SK-N-MC (cell line): ENCODE data around the gene TMEM132D.

Experiments used
- DNase-seq: peaks from one replicate; pipeline ENCODE4 v3.0.0-alpha.2; 2011; ENCODE audit warnings: low read depth, low spot score
- H3K27ac ChIP-seq: fragments of 200-600 bp; sonication (generic); 2 replicates; pipeline ENCODE4 v1.5.1; 2016; ENCODE audit warnings: mixed run types
- H3K36me3 ChIP-seq: fragments of 200-600 bp; sonication (generic); 2 replicates; pipeline ENCODE4 v1.6.1; 2017; ENCODE audit warnings: antibody characterized with exemption, low read length, mixed read lengths; ENCODE audit not compliant: insufficient read depth
- H3K4me3 ChIP-seq: fragments of 200-600 bp; sonication (generic); 2 replicates; pipeline ENCODE4 v1.5.1; 2016
- H3K9ac ChIP-seq: fragments of 200-600 bp; sonication (generic); 2 replicates; pipeline ENCODE4 v1.8.0; 2017; ENCODE audit warnings: mixed run types, mixed read lengths; ENCODE audit not compliant: insufficient read length
- H3K9me3 ChIP-seq: fragments of 200-600 bp; sonication (generic); 2 replicates; pipeline ENCODE4 v1.6.1; 2017; ENCODE audit warnings: low read depth, mild to moderate bottlenecking, antibody characterized with exemption, low read length, moderate library complexity, mixed read lengths
- EZH2 ChIP-seq: fragments of 200-600 bp; sonication (generic); IDR thresholded peaks from one replicate; pipeline ENCODE4 v1.6.1; 2017; ENCODE audit warnings: antibody characterized with exemption
- FOXP2 ChIP-seq: optimal IDR thresholded peaks from 2 replicates; pipeline ENCODE3; 2011; ENCODE audit warnings: mild to moderate bottlenecking, moderate library complexity; ENCODE audit not compliant: insufficient read depth; ENCODE audit errors: extremely low read length, control extremely low read depth
- POLR2AphosphoS5 ChIP-seq: IDR thresholded peaks from 2 replicates; pipeline ENCODE4 v1.6.1; 2012; ENCODE audit warnings: mild to moderate bottlenecking, low read depth, low read length, borderline replicate concordance

The TMEM132D gene

DNA sequence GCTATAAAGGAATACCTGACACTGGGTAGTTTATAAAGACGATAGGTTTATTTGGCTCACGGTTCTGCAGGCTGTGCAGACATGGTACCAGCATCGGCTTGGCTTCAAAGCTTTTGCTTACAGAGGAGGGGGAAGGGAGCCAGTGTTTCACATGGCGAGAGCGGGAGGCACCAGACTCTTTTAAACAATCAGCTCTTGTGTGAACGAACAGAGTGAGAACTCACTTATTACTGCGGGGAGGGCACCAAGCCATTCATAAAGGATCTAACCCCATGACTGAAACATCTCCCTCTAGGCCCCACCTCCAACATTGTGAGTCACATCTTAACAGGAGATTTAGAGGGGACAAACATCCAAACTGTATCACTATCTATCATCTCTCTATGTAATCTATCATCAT is 227.4 kb downstream of the TMEM132D start:
- Histone ChIP-seq H3K4me3 (no peak overlapping the region), H3K27ac (no peak overlapping the region), H3K9ac (no peak overlapping the region), H3K36me3 (no peaks in the 10 kb centered on the region), H3K9me3 (no peaks in the 10 kb centered on the region)
- TF ChIP-seq POLR2AphosphoS5: no peak
- no peak for TF ChIP-seq EZH2
- no peak for TF ChIP-seq FOXP2
- no peak for DNase-seq

DNA sequence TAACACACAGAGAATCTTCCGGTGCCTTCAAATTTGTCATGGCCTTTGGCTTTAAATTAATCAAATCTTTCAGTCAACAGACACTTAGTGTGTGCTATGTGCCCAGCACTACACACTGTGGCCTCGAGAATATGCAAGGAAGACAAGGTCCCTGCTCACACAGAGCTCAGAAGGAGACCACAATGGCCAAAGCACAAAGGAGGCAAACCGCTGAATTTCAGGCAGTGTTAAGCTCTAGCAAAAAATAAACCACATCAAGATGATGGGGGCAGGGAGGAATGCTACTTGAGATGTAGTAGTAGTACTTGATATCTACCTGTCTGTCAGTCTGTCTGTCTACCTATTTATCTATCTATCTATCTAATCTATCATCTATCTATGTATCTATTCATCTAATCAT is 227.9 kb downstream of the TMEM132D start:
- H3K36me3 ChIP-seq: no peaks in the 10 kb centered on the region
- no peak overlapping the region for H3K27ac ChIP-seq
- no peaks in the 10 kb centered on the region for H3K9me3 ChIP-seq
- TF ChIP-seq EZH2 (no peak), POLR2AphosphoS5 (no peak), FOXP2 (no peak)
- H3K9ac ChIP-seq: no peak overlapping the region
- no peak for DNase-seq
- no peak overlapping the region for H3K4me3 ChIP-seq

DNA sequence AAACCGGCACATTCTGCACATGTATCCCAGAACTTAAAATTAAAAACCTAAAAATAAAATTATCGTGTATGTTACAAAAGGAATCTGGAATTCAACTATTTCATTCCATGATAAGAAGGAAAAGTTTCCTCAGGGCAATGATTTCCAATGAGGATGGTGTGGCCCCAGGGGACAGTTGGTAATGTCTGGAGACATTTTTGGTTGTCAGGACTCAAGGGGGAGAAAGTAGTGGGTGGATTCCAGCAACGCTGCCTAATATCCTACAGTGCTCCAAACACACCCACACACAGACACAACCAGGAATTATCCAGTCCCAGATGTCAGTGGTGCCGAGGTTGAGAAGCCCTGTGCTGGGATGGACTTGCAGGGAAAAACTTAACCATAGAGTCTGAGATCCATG is 228.3 kb downstream of the TMEM132D start:
- H3K9me3 ChIP-seq: no peaks in the 10 kb centered on the region
- H3K9ac ChIP-seq: no peak overlapping the region
- H3K4me3 ChIP-seq: no peak overlapping the region
- H3K36me3 ChIP-seq: no peaks in the 10 kb centered on the region
- H3K27ac ChIP-seq: no peak overlapping the region
- TF ChIP-seq FOXP2 (no peak), EZH2 (no peak), POLR2AphosphoS5 (no peak)
- no peak for DNase-seq

DNA sequence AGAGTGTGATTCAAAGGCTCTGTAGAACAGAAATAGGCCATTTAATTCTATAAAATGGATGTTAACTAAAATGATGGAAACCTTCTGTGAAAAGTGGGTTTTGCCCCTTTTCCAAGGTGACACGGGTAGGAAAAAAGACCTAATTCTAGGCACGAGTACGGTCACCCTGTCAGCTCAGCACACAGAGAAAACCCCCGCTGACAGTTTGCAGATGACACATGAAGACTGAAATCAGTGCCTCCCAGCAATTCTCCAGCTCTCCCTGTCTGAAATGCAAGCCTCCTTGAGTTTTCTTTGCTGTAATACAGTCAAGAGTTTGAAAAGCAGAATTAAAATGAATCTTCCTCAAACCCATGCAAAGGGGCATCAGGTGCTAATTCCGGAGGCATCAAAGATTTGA is 230.0 kb downstream of the TMEM132D start:
- no peak overlapping the region for H3K4me3 ChIP-seq
- no peaks in the 10 kb centered on the region for H3K9me3 ChIP-seq
- H3K36me3 ChIP-seq: no peaks in the 10 kb centered on the region
- TF ChIP-seq FOXP2: no peak
- no peak for TF ChIP-seq EZH2
- TF ChIP-seq POLR2AphosphoS5: no peak
- no peak overlapping the region for H3K27ac ChIP-seq
- DNase-seq: no peak
- no peak overlapping the region for H3K9ac ChIP-seq

DNA sequence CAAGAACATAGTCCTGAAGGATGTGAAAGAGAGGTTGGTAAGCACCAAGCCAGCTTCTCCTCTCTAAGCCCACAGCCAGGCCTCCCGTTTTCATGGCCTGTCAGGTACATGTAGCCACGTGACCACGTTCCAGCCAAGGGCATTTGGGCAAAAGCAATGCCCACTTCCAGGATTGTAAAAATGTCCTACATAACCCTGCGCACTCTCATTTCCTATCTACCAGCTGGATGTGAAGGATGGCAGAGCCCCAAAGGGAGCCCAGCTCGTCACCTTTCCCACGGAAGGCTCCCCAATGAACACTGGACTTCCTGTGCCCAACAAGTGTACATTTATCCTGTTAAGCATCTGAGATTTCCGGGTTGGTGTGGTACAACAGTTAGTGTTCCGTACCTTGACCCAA is 231.7 kb downstream of the TMEM132D start:
- no peak overlapping the region for H3K9ac ChIP-seq
- no peaks in the 10 kb centered on the region for H3K36me3 ChIP-seq
- no peaks in the 10 kb centered on the region for H3K9me3 ChIP-seq
- no peak overlapping the region for H3K27ac ChIP-seq
- no peak for TF ChIP-seq EZH2
- no peak for TF ChIP-seq FOXP2
- TF ChIP-seq POLR2AphosphoS5: no peak
- H3K4me3 ChIP-seq: no peak overlapping the region
- DNase-seq: no peak

DNA sequence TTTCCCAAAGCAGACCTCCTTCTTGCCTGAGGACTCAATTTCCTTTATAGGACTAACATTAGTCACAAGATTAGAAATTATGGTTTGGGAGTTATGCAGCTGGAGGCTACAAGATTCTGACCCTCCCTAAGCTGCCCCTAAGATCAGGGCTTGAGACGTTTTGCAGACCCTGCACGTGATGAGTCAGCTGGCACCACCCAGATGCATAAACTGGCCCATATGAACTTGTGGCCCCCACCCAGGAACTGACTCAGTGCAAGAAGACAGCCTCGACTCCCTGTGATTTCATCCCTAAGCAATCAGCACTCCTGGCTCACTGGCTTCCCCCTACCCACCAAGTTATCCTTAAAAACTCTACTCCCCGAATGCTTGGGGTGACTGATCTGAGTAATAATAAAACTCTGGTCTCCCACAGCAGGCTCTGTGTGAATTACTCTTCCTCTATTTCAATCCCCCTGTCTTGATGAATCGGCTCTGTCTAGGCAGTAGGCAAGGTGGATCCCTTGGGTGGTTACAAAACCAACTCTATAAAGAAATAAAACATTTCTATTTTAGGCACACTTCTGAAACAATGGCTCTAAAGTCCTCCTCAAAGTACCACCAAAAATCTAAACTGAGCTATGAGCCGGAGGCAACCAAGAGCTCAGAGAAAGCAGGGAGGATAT is 233.4 kb downstream of the TMEM132D start:
- H3K27ac ChIP-seq: no peak overlapping the region

DNA sequence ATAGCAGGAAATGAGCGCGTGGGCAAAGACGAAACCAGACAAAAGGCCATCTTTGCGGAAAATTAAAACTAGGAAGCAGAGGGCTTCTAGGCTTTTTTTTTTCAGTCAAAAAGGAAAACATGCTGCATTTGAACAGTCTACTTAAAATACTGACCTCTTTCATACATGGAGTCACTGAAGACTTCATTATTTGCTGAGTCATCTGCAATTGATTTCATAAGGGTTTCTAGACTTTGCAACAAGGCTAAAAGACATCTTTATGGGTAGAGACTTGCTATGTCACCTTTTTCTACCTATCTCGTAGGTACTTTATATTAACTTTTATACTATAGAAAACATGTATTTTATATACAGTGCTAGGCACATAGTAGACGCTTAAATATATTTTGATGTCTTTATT is 238.4 kb downstream of the TMEM132D start:
- Histone ChIP-seq H3K9me3 (no peaks in the 10 kb centered on the region), H3K9ac (no peak overlapping the region), H3K36me3 (no peaks in the 10 kb centered on the region), H3K4me3 (no peak overlapping the region), H3K27ac (no peak overlapping the region)
- TF ChIP-seq FOXP2: no peak
- TF ChIP-seq EZH2: no peak
- no peak for TF ChIP-seq POLR2AphosphoS5
- no peak for DNase-seq

More for the DNA sequence above, 233.4 kb downstream of the TMEM132D start:
- H3K4me3 ChIP-seq: no peak overlapping the region
- no peak for TF ChIP-seq FOXP2
- TF ChIP-seq EZH2: no peak
- no peak for TF ChIP-seq POLR2AphosphoS5
- H3K9me3 ChIP-seq: no peaks in the 10 kb centered on the region
- no peaks in the 10 kb centered on the region for H3K36me3 ChIP-seq
- no peak for DNase-seq
- no peak overlapping the region for H3K9ac ChIP-seq

DNA sequence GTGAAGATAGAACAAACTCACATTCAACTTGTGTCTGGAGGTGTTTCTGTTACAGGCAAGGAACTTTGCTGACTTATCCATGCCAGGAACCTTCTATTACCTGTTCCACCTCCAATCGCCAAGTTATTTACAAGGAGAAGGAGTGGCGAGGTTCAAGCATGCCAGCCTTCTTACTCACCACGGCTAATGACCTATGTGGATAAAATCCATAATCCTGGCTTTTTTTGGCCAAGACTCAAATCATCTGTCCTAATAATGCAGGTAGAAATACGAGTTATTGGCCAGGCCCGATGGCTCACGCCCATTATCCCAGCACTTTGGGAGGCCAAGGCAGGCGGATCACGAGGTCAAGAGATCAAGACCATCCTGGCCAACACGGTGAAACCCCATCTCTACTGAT is 241.6 kb downstream of the TMEM132D start:
- TF ChIP-seq FOXP2 (no peak), POLR2AphosphoS5 (no peak), EZH2 (no peak)
- H3K9ac ChIP-seq: no peak overlapping the region
- no peaks in the 10 kb centered on the region for H3K9me3 ChIP-seq
- H3K4me3 ChIP-seq: no peak overlapping the region
- DNase-seq: no peak
- no peaks in the 10 kb centered on the region for H3K36me3 ChIP-seq
- no peak overlapping the region for H3K27ac ChIP-seq

DNA sequence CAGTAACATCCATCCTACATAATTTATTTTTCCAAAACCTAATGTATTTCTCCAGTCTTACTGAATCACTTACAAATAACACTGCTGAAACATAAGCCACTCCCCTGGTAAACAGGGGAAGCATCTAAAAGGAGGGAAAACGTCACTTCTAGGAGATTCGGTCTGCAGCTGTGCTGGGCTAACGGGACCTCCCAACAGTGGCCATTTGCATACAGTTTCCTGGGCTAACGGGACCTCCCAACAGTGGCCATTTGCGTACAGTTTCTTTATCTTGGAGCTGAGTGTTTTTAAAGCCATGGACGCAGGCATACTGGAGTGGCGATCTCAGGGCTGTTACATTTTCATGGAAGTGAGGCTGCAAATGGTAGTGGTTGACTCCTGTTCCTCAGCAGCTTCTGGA is 242.9 kb downstream of the TMEM132D start:
- no peaks in the 10 kb centered on the region for H3K36me3 ChIP-seq
- H3K27ac ChIP-seq: no peak overlapping the region
- DNase-seq: no peak
- H3K9ac ChIP-seq: no peak overlapping the region
- no peak for TF ChIP-seq FOXP2
- no peak for TF ChIP-seq EZH2
- TF ChIP-seq POLR2AphosphoS5: no peak
- no peak overlapping the region for H3K4me3 ChIP-seq
- no peaks in the 10 kb centered on the region for H3K9me3 ChIP-seq
